Measurements from ENCODE around the gene ARID5A.
"Not testable (repeated sequence)": the region's sequence is repeated elsewhere in the genome, so short reads cannot be mapped to it uniquely, and the experiment has no call there.

Gene ARID5A

GRCh38 chr2:96555146-96555610 lies 18.6 kb downstream of the ARID5A start:
- Histone ChIP-seq H3F3A (ENCODE audit: low read depth) (no peaks in the 10 kb centered on the region), H3K4me2 (ENCODE audit: low read depth, low read length, poor library complexity, severe bottlenecking) (no peak overlapping the region), H3K79me2 (ENCODE audit: insufficient read depth, low read length) (no peaks in the 10 kb centered on the region), H3K36me3 (ENCODE audit: insufficient read depth, low read length) (peaks cover 13% of the 10 kb centered on the region; the same call in 1 of the 2 replicates), H3K9me3 (ENCODE audit: insufficient read depth, low read depth, low read length) (no peaks in the 10 kb centered on the region), H3K4me1 (ENCODE audit: insufficient read depth, low read length, poor library complexity, severe bottlenecking) (no peaks in the 10 kb centered on the region), H3K27me3 (ENCODE audit: insufficient read depth, low read length, poor library complexity, severe bottlenecking) (no peaks in the 10 kb centered on the region), H2AFZ (ENCODE audit: low read length) (no peak overlapping the region), H4K20me1 (ENCODE audit: insufficient read depth, low read length, poor library complexity, severe bottlenecking) (no peaks in the 10 kb centered on the region), H3K4me3 (ENCODE audit: low read length, poor library complexity, severe bottlenecking) (no peak overlapping the region), H3K9ac (ENCODE audit: low read depth, low read length, poor library complexity, severe bottlenecking) (no peak overlapping the region), H3K9me2 (replicated peaks; ENCODE audit: low read depth, low read length) (no peaks in the 10 kb centered on the region)
- TF ChIP-seq, protein P1, sequence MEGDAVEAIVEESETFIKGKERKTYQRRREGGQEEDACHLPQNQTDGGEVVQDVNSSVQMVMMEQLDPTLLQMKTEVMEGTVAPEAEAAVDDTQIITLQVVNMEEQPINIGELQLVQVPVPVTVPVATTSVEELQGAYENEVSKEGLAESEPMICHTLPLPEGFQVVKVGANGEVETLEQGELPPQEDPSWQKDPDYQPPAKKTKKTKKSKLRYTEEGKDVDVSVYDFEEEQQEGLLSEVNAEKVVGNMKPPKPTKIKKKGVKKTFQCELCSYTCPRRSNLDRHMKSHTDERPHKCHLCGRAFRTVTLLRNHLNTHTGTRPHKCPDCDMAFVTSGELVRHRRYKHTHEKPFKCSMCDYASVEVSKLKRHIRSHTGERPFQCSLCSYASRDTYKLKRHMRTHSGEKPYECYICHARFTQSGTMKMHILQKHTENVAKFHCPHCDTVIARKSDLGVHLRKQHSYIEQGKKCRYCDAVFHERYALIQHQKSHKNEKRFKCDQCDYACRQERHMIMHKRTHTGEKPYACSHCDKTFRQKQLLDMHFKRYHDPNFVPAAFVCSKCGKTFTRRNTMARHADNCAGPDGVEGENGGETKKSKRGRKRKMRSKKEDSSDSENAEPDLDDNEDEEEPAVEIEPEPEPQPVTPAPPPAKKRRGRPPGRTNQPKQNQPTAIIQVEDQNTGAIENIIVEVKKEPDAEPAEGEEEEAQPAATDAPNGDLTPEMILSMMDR (conservative IDR thresholded peaks at IDR 0.05; ENCODE audit: low read length) = no peak
- no peak for TF ChIP-seq EZH2phosphoT487 (IDR thresholded peaks at IDR 0.05; ENCODE audit: borderline replicate concordance)

GRCh38 chr2:96556441-96557330 lies 20.1 kb downstream of the ARID5A start:
- Histone ChIP-seq H3K9me3 (ENCODE audit: insufficient read depth, low read depth, low read length) (no peaks in the 10 kb centered on the region), H4K20me1 (ENCODE audit: insufficient read depth, low read length, poor library complexity, severe bottlenecking) (no peaks in the 10 kb centered on the region), H3K27me3 (ENCODE audit: insufficient read depth, low read length, poor library complexity, severe bottlenecking) (no peaks in the 10 kb centered on the region), H3K36me3 (ENCODE audit: insufficient read depth, low read length) (peaks cover under 1% of the 10 kb centered on the region; the same call in 1 of the 2 replicates), H3K9me2 (replicated peaks; ENCODE audit: low read depth, low read length) (no peaks in the 10 kb centered on the region), H3K79me2 (ENCODE audit: insufficient read depth, low read length) (no peaks in the 10 kb centered on the region), H3K4me3 (ENCODE audit: low read length, poor library complexity, severe bottlenecking) (no peak overlapping the region), H2AFZ (ENCODE audit: low read length) (no peak overlapping the region), H3K4me1 (ENCODE audit: insufficient read depth, low read length, poor library complexity, severe bottlenecking) (no peaks in the 10 kb centered on the region), H3F3A (ENCODE audit: low read depth) (no peaks in the 10 kb centered on the region), H3K4me2 (ENCODE audit: low read depth, low read length, poor library complexity, severe bottlenecking) (no peak overlapping the region), H3K9ac (ENCODE audit: low read depth, low read length, poor library complexity, severe bottlenecking) (no peak overlapping the region)
- TF ChIP-seq, protein P1 (conservative IDR thresholded peaks at IDR 0.05; ENCODE audit: low read length) = no peak
- TF ChIP-seq EZH2phosphoT487 (IDR thresholded peaks at IDR 0.05; ENCODE audit: borderline replicate concordance) = no peak

DNA sequence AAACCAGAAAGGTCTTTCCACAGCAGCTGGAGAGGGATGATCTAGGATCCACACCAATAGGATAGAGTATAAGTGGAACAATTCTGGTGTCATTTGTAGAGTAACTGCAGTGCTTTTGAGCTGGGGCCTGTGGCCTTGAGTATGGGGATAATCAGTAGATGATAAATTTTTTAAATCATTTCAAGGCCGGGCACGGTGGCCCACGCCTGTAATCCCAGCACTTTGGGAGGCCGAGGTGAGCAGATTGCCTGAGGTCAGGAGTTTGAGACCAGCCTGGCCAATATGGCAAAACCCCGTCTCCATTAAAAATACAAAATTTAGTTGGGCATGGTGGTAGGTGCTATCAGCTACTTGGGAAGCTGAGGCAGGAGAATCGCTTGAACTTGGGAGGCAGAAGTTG lies 20.9 kb downstream of the ARID5A start:
- not testable (repeated sequence) for H2AFZ ChIP-seq (ENCODE audit: low read length); H3K9me3 ChIP-seq (ENCODE audit: insufficient read depth, low read depth, low read length); H3K4me3 ChIP-seq (ENCODE audit: low read length, poor library complexity, severe bottlenecking); H3K9ac ChIP-seq (ENCODE audit: low read depth, low read length, poor library complexity, severe bottlenecking); H3F3A ChIP-seq (ENCODE audit: low read depth); H3K9me2 ChIP-seq (replicated peaks; ENCODE audit: low read depth, low read length); H3K27me3 ChIP-seq (ENCODE audit: insufficient read depth, low read length, poor library complexity, severe bottlenecking); H4K20me1 ChIP-seq (ENCODE audit: insufficient read depth, low read length, poor library complexity, severe bottlenecking); H3K36me3 ChIP-seq (ENCODE audit: insufficient read depth, low read length); H3K79me2 ChIP-seq (ENCODE audit: insufficient read depth, low read length); H3K4me1 ChIP-seq (ENCODE audit: insufficient read depth, low read length, poor library complexity, severe bottlenecking); H3K4me2 ChIP-seq (ENCODE audit: low read depth, low read length, poor library complexity, severe bottlenecking)
